DMS53 treated with DMSO at 0.1 percent for 48 hours (cell line): ENCODE results near the gene COTL1.

Experiments
- DNase-seq: peaks from one replicate; lab custom pipeline; 2025; ENCODE audit not compliant: unreplicated experiment; lab: John Stamatoyannopoulos, UW

Gene COTL1

GRCh38 chr16:84597931-84598351, 19.9 kb downstream of the COTL1 start:
- DNase-seq, result no peak

- no peak for DNase-seq
Observed at GRCh38 chr16:84597528-84597896, 20.4 kb downstream of the COTL1 start.

- no peak for DNase-seq
Observed at GRCh38 chr16:84596801-84597527, 20.9 kb downstream of the COTL1 start.

- no peak for DNase-seq
Observed at GRCh38 chr16:84596161-84596560, 21.7 kb downstream of the COTL1 start.

- no peak for DNase-seq
Observed at GRCh38 chr16:84595052-84595481, 22.8 kb downstream of the COTL1 start.

- DNase-seq, result no peak
Observed at GRCh38 chr16:84594725-84595038, 23.2 kb downstream of the COTL1 start.

GRCh38 chr16:84593825-84594724, 23.8 kb downstream of the COTL1 start:
- no peak for DNase-seq

- DNase-seq, result no peak
Observed at GRCh38 chr16:84592718-84593117, 25.2 kb downstream of the COTL1 start.

GRCh38 chr16:84589975-84590719, 27.7 kb downstream of the COTL1 start:
- DNase-seq, result no peak

GRCh38 chr16:84588991-84589390, 28.9 kb downstream of the COTL1 start:
- DNase-seq, result no peak

- no peak for DNase-seq
Observed at GRCh38 chr16:84585886-84586285, 32.0 kb downstream of the COTL1 start.

- no peak for DNase-seq
Observed at GRCh38 chr16:84585467-84585866, 32.4 kb downstream of the COTL1 start.

GRCh38 chr16:84584678-84585077, 33.2 kb downstream of the COTL1 start:
- no peak for DNase-seq

GRCh38 chr16:84583995-84584394, 33.9 kb downstream of the COTL1 start:
- DNase-seq, result no peak

GRCh38 chr16:84582958-84583516, 34.8 kb downstream of the COTL1 start:
- DNase-seq, result no peak

- DNase-seq, result no peak
Observed at GRCh38 chr16:84581158-84581557, 36.7 kb downstream of the COTL1 start.

GRCh38 chr16:84579936-84580335, 37.9 kb downstream of the COTL1 start:
- no peak for DNase-seq

GRCh38 chr16:84578538-84579126, 39.2 kb downstream of the COTL1 start:
- DNase-seq, result no peak

- DNase-seq, result no peak
Observed at GRCh38 chr16:84577034-84577803, 40.7 kb downstream of the COTL1 start.

GRCh38 chr16:84575914-84576313, 42.0 kb downstream of the COTL1 start:
- no peak for DNase-seq
